NAMALWA (cell line): ENCODE data around the gene ACBD4.

Experiments
- DNase-seq: peaks from one replicate; pipeline ENCODE4 v3.0.0-alpha.2; 2015; ENCODE audit warnings: low spot score

Gene ACBD4

GRCh38 chr17:45155483-45155882 lies 20.0 kb downstream of the ACBD4 start:
- no peak for DNase-seq

- DNase-seq, result no peak
Observed at GRCh38 chr17:45156242-45156641, 20.8 kb downstream of the ACBD4 start.

- DNase-seq, result peak; percentile 69
Observed at GRCh38 chr17:45160447-45161287, 25.2 kb downstream of the ACBD4 start.

- peak; percentile 100 for DNase-seq
Observed at GRCh38 chr17:45161288-45162024, 26.0 kb downstream of the ACBD4 start, which contains the start of gene HEXIM2. Gene HEXIM2, plus strand, starts transcription at chr17:45161875. Its CDS starts 919 bp downstream, at chr17:45162794.

- no peak for DNase-seq
Observed at GRCh38 chr17:45162025-45162687, 26.7 kb downstream of the ACBD4 start.

GRCh38 chr17:45164734-45165269 lies 29.3 kb downstream of the ACBD4 start:
- DNase-seq, result no peak

- no peak for DNase-seq
Observed at GRCh38 chr17:45168991-45169752, 33.7 kb downstream of the ACBD4 start.

- no peak for DNase-seq
Observed at GRCh38 chr17:45170280-45170930, 34.9 kb downstream of the ACBD4 start.

- DNase-seq, result no peak
Observed at GRCh38 chr17:45170931-45171337, 35.4 kb downstream of the ACBD4 start.

- no peak for DNase-seq
Observed at GRCh38 chr17:45171338-45172231, 36.1 kb downstream of the ACBD4 start.

GRCh38 chr17:45172232-45172540 lies 36.7 kb downstream of the ACBD4 start:
- no peak for DNase-seq

GRCh38 chr17:45172541-45173286 lies 37.2 kb downstream of the ACBD4 start:
- DNase-seq, result peak; percentile 36

GRCh38 chr17:45175759-45176115 lies 40.2 kb downstream of the ACBD4 start:
- no peak for DNase-seq

- DNase-seq, result no peak
Observed at GRCh38 chr17:45177563-45177962, 42.1 kb downstream of the ACBD4 start.

GRCh38 chr17:45184144-45184543 lies 48.7 kb downstream of the ACBD4 start:
- no peak for DNase-seq

GRCh38 chr17:45186801-45187354 lies 51.4 kb downstream of the ACBD4 start:
- no peak for DNase-seq

GRCh38 chr17:45189009-45189408 lies 53.5 kb downstream of the ACBD4 start:
- no peak for DNase-seq

- peak; percentile 64 for DNase-seq
Observed at GRCh38 chr17:45190503-45191255, 55.2 kb downstream of the ACBD4 start.
